Measurements from ENCODE around the gene CLCA1. TPM values are rescaled to one million over a fixed set of nuclear protein-coding genes. Genes with fewer than 3 reads are reported as not detected.

Gene CLCA1
- total and polyA plus RNA-seq, 2 experiments from 2014 or later = not detected

GRCh38 chr1:86455073-86455472 is 13.7 kb upstream of the CLCA1 start:
- Histone ChIP-seq H3K36me3 (ENCODE audit: insufficient read depth) (no peaks in the 10 kb centered on the region), H3K79me2 (replicated peaks; ENCODE audit: insufficient read depth) (no peaks in the 10 kb centered on the region), H3K9me2 (ENCODE audit: insufficient read depth) (no peaks in the 10 kb centered on the region; the same call in 1 of the 2 replicates), H3F3A (replicated peaks; ENCODE audit: low read depth) (no peaks in the 10 kb centered on the region), H4K20me1 (replicated peaks; ENCODE audit: insufficient read depth) (no peaks in the 10 kb centered on the region), H3K4me2 (no peak overlapping the region), H3K27me3 (ENCODE audit: insufficient read depth) (no peaks in the 10 kb centered on the region), H3K27ac (ENCODE audit: low read depth) (no peak overlapping the region), H3K4me1 (ENCODE audit: insufficient read depth) (peaks cover 5% of the 10 kb centered on the region; the same call in 1 of the 2 replicates), H3K4me3 (no peak overlapping the region), H2AFZ (no peak overlapping the region)
- no peaks in the 10 kb centered on the region for H3K36me3 Mint-ChIP-seq (ENCODE audit: low read depth)
- H3K27ac Mint-ChIP-seq = no peak overlapping the region
- H3K4me1 Mint-ChIP-seq = peaks cover 10% of the 10 kb centered on the region; the same call in 2 of the 3 replicates
- DNase-seq (ENCODE audit: low spot score) = no peak
- TF ChIP-seq POLR2AphosphoS5 (IDR thresholded peaks at IDR 0.05; ENCODE audit: low read depth) = no peak
- no peak for TF ChIP-seq ZNF331 (CRISPR knock-in tag; IDR thresholded peaks at IDR 0.05; ENCODE audit: low read depth)
- TF ChIP-seq NANOG (IDR thresholded peaks at IDR 0.05; ENCODE audit: borderline replicate concordance) = no peak
- TF ChIP-seq, protein P1, sequence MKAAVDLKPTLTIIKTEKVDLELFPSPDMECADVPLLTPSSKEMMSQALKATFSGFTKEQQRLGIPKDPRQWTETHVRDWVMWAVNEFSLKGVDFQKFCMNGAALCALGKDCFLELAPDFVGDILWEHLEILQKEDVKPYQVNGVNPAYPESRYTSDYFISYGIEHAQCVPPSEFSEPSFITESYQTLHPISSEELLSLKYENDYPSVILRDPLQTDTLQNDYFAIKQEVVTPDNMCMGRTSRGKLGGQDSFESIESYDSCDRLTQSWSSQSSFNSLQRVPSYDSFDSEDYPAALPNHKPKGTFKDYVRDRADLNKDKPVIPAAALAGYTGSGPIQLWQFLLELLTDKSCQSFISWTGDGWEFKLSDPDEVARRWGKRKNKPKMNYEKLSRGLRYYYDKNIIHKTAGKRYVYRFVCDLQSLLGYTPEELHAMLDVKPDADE (IDR thresholded peaks at IDR 0.05) = no peak
- no peak for TF ChIP-seq ZNF114 (CRISPR knock-in tag; IDR thresholded peaks at IDR 0.05)
- no peak for TF ChIP-seq EZH2 (IDR thresholded peaks at IDR 0.05; ENCODE audit: low read depth, unreplicated experiment)
- no peak for TF ChIP-seq JUNB (IDR thresholded peaks at IDR 0.05; ENCODE audit: unreplicated experiment)
- no peak for TF ChIP-seq STAT1 (IDR thresholded peaks at IDR 0.05; ENCODE audit: unreplicated experiment)
- no peak for TF ChIP-seq EZH2phosphoT487 (IDR thresholded peaks at IDR 0.05; ENCODE audit: unreplicated experiment)
- TF ChIP-seq, protein P2, sequence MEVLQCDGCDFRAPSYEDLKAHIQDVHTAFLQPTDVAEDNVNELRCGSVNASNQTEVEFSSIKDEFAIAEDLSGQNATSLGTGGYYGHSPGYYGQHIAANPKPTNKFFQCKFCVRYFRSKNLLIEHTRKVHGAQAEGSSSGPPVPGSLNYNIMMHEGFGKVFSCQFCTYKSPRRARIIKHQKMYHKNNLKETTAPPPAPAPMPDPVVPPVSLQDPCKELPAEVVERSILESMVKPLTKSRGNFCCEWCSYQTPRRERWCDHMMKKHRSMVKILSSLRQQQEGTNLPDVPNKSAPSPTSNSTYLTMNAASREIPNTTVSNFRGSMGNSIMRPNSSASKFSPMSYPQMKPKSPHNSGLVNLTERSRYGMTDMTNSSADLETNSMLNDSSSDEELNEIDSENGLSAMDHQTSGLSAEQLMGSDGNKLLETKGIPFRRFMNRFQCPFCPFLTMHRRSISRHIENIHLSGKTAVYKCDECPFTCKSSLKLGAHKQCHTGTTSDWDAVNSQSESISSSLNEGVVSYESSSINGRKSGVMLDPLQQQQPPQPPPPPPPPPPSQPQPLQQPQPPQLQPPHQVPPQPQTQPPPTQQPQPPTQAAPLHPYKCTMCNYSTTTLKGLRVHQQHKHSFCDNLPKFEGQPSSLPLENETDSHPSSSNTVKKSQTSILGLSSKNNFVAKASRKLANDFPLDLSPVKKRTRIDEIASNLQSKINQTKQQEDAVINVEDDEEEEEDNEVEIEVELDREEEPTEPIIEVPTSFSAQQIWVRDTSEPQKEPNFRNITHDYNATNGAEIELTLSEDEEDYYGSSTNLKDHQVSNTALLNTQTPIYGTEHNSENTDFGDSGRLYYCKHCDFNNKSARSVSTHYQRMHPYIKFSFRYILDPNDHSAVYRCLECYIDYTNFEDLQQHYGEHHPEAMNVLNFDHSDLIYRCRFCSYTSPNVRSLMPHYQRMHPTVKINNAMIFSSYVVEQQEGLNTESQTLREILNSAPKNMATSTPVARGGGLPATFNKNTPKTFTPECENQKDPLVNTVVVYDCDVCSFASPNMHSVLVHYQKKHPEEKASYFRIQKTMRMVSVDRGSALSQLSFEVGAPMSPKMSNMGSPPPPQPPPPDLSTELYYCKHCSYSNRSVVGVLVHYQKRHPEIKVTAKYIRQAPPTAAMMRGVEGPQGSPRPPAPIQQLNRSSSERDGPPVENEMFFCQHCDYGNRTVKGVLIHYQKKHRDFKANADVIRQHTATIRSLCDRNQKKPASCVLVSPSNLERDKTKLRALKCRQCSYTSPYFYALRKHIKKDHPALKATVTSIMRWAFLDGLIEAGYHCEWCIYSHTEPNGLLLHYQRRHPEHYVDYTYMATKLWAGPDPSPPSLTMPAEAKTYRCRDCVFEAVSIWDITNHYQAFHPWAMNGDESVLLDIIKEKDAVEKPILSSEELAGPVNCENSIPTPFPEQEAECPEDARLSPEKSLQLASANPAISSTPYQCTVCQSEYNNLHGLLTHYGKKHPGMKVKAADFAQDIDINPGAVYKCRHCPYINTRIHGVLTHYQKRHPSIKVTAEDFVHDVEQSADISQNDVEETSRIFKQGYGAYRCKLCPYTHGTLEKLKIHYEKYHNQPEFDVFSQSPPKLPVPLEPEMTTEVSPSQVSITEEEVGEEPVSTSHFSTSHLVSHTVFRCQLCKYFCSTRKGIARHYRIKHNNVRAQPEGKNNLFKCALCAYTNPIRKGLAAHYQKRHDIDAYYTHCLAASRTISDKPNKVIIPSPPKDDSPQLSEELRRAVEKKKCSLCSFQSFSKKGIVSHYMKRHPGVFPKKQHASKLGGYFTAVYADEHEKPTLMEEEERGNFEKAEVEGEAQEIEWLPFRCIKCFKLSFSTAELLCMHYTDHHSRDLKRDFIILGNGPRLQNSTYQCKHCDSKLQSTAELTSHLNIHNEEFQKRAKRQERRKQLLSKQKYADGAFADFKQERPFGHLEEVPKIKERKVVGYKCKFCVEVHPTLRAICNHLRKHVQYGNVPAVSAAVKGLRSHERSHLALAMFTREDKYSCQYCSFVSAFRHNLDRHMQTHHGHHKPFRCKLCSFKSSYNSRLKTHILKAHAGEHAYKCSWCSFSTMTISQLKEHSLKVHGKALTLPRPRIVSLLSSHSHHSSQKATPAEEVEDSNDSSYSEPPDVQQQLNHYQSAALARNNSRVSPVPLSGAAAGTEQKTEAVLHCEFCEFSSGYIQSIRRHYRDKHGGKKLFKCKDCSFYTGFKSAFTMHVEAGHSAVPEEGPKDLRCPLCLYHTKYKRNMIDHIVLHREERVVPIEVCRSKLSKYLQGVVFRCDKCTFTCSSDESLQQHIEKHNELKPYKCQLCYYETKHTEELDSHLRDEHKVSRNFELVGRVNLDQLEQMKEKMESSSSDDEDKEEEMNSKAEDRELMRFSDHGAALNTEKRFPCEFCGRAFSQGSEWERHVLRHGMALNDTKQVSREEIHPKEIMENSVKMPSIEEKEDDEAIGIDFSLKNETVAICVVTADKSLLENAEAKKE (CRISPR knock-in tag; IDR thresholded peaks at IDR 0.05) = no peak
- TF ChIP-seq CTCF (conservative IDR thresholded peaks at IDR 0.05; ENCODE audit: low read depth in 2 of 2) = no peak
- no peak for TF ChIP-seq REST (IDR thresholded peaks at IDR 0.05; ENCODE audit: unreplicated experiment)
- no peak for TF ChIP-seq CREB1 (CRISPR knock-in tag; IDR thresholded peaks at IDR 0.05; ENCODE audit: low read depth)
- H3K9me3 Mint-ChIP-seq = no peaks in the 10 kb centered on the region
- ATAC-seq = no peak
- H3K4me3 Mint-ChIP-seq = no peak overlapping the region
- no peaks in the 10 kb centered on the region for H3K27me3 Mint-ChIP-seq (ENCODE audit: insufficient read depth, low read depth, poor library complexity)
